HAP-1 (cell line): Measurements from ENCODE around the gene NFIB.

Experiments
- DNase-seq, 2 experiments: peaks; one replicate each; pipeline ENCODE4 v3.0.0-alpha.2; 2016 to 2020; ENCODE audit warnings: low spot score in 2 of 2
- H3K27me3 ChIP-seq: fragments of 250-450 bp; sonication (Bioruptor Pico); 2 replicates; pipeline ENCODE4 v1.5.1; 2020; ENCODE audit warnings: low read depth, mild to moderate bottlenecking, moderate library complexity
- H3K36me3 ChIP-seq: fragments of 250-450 bp; sonication (Bioruptor Pico); replicated peaks from 2 replicates; pipeline ENCODE4 v1.5.1; 2020; ENCODE audit warnings: mild to moderate bottlenecking
- H3K4me1 ChIP-seq: fragments of 250-450 bp; sonication (Bioruptor Pico); 2 replicates; pipeline ENCODE4 v1.5.1; 2020; ENCODE audit warnings: mild to moderate bottlenecking
- H3K4me3 ChIP-seq: fragments of 250-450 bp; sonication (Bioruptor Pico); 2 replicates; pipeline ENCODE4 v1.5.1; 2020; ENCODE audit warnings: mild to moderate bottlenecking, moderate library complexity
- H3K9me3 ChIP-seq: fragments of 250-450 bp; sonication (Bioruptor Pico); 2 replicates; pipeline ENCODE4 v1.5.1; 2020; ENCODE audit warnings: mild to moderate bottlenecking, moderate library complexity
- in situ Hi-C: fragments of 300-500 bp; cut with MboI; formaldehyde crosslinking; loops from 3 replicates; pipeline ENCODE4 v1.14.3; 2020; ENCODE audit warnings: low sequenced_read_pairs, inconsistent platforms, mixed read lengths

The NFIB gene

GRCh38 chr9:14220256-14220655 lies 93.7 kb downstream of the NFIB start:
- H3K4me3 ChIP-seq = no peak overlapping the region
- in situ Hi-C loops = no loop called here
- DNase-seq = no peak
- H3K27me3 ChIP-seq = no peaks in the 10 kb centered on the region
- H3K4me1 ChIP-seq = peaks cover 12% of the 10 kb centered on the region
- no peaks in the 10 kb centered on the region for H3K36me3 ChIP-seq
- no peaks in the 10 kb centered on the region for H3K9me3 ChIP-seq

GRCh38 chr9:14219850-14220249 lies 94.1 kb downstream of the NFIB start:
- no peaks in the 10 kb centered on the region for H3K27me3 ChIP-seq
- H3K4me3 ChIP-seq = no peak overlapping the region
- H3K4me1 ChIP-seq = peaks cover 16% of the 10 kb centered on the region
- DNase-seq = no peak
- H3K9me3 ChIP-seq = no peaks in the 10 kb centered on the region
- in situ Hi-C loops = no loop called here
- H3K36me3 ChIP-seq = no peaks in the 10 kb centered on the region

GRCh38 chr9:14218253-14218652 lies 95.7 kb downstream of the NFIB start:
- Histone ChIP-seq H3K27me3 (no peaks in the 10 kb centered on the region), H3K4me3 (no peak overlapping the region), H3K36me3 (no peaks in the 10 kb centered on the region), H3K9me3 (no peaks in the 10 kb centered on the region), H3K4me1 (peaks cover 17% of the 10 kb centered on the region)
- DNase-seq = no peak
- in situ Hi-C loops = no loop called here

GRCh38 chr9:14216612-14217194 lies 97.2 kb downstream of the NFIB start:
- no peak for DNase-seq
- in situ Hi-C loops = no loop called here
- Histone ChIP-seq H3K36me3 (no peaks in the 10 kb centered on the region), H3K9me3 (no peaks in the 10 kb centered on the region), H3K4me3 (no peak overlapping the region), H3K27me3 (no peaks in the 10 kb centered on the region), H3K4me1 (peaks cover 23% of the 10 kb centered on the region)

GRCh38 chr9:14215614-14216013 lies 98.3 kb downstream of the NFIB start:
- Histone ChIP-seq H3K27me3 (no peaks in the 10 kb centered on the region), H3K4me3 (no peak overlapping the region), H3K36me3 (no peaks in the 10 kb centered on the region), H3K9me3 (no peaks in the 10 kb centered on the region), H3K4me1 (peaks cover 34% of the 10 kb centered on the region)
- no peak for DNase-seq
- in situ Hi-C loops = no loop called here

GRCh38 chr9:14214693-14215092 lies 99.2 kb downstream of the NFIB start:
- DNase-seq = no peak
- in situ Hi-C loops = no loop called here

GRCh38 chr9:14214065-14214684 lies 99.8 kb downstream of the NFIB start:
- Histone ChIP-seq H3K9me3 (no peaks in the 10 kb centered on the region), H3K36me3 (no peaks in the 10 kb centered on the region), H3K4me1 (peaks cover 49% of the 10 kb centered on the region), H3K27me3 (no peaks in the 10 kb centered on the region), H3K4me3 (no peak overlapping the region)
- in situ Hi-C loops = no loop called here
- no peak for DNase-seq

More at GRCh38 chr9:14214693-14215092, 99.2 kb downstream of the NFIB start:
- H3K36me3 ChIP-seq = no peaks in the 10 kb centered on the region
- peaks cover 43% of the 10 kb centered on the region for H3K4me1 ChIP-seq
- H3K9me3 ChIP-seq = no peaks in the 10 kb centered on the region
- no peak overlapping the region for H3K4me3 ChIP-seq
- no peaks in the 10 kb centered on the region for H3K27me3 ChIP-seq

GRCh38 chr9:14213504-14213903 lies 100.4 kb downstream of the NFIB start:
- H3K4me1 ChIP-seq = peaks cover 54% of the 10 kb centered on the region
- in situ Hi-C loops = no loop called here
- DNase-seq = no peak
- no peaks in the 10 kb centered on the region for H3K36me3 ChIP-seq
- H3K27me3 ChIP-seq = no peaks in the 10 kb centered on the region
- no peaks in the 10 kb centered on the region for H3K9me3 ChIP-seq
- H3K4me3 ChIP-seq = no peak overlapping the region

GRCh38 chr9:14212697-14213420 lies 101.1 kb downstream of the NFIB start:
- H3K36me3 ChIP-seq = no peaks in the 10 kb centered on the region
- H3K4me3 ChIP-seq = no peak overlapping the region
- no peaks in the 10 kb centered on the region for H3K9me3 ChIP-seq
- peaks cover 50% of the 10 kb centered on the region for H3K4me1 ChIP-seq
- in situ Hi-C loops = no loop called here
- no peak for DNase-seq
- H3K27me3 ChIP-seq = no peaks in the 10 kb centered on the region

GRCh38 chr9:14212077-14212476 lies 101.9 kb downstream of the NFIB start:
- Histone ChIP-seq H3K27me3 (no peaks in the 10 kb centered on the region), H3K4me1 (peaks cover 50% of the 10 kb centered on the region), H3K9me3 (no peaks in the 10 kb centered on the region), H3K36me3 (no peaks in the 10 kb centered on the region), H3K4me3 (no peak overlapping the region)
- in situ Hi-C loops = no loop called here
- no peak for DNase-seq

- H3K27me3 ChIP-seq = no peaks in the 10 kb centered on the region
- peaks cover 50% of the 10 kb centered on the region for H3K4me1 ChIP-seq
- no peak overlapping the region for H3K4me3 ChIP-seq
- peak; percentile 54 to 63 for DNase-seq
- in situ Hi-C loops = no loop called here
- H3K9me3 ChIP-seq = no peaks in the 10 kb centered on the region
- H3K36me3 ChIP-seq = no peaks in the 10 kb centered on the region
These were observed 102.4 kb downstream of the NFIB start for GRCh38 chr9:14211564-14211963.

- H3K27me3 ChIP-seq = no peaks in the 10 kb centered on the region
- no peaks in the 10 kb centered on the region for H3K36me3 ChIP-seq
- peaks cover 43% of the 10 kb centered on the region for H3K4me1 ChIP-seq
- no peak overlapping the region for H3K4me3 ChIP-seq
- in situ Hi-C loops = no loop called here
- no peak for DNase-seq
- H3K9me3 ChIP-seq = no peaks in the 10 kb centered on the region
These were observed 103.5 kb downstream of the NFIB start for GRCh38 chr9:14210428-14210827.

GRCh38 chr9:14209399-14210345 lies 104.3 kb downstream of the NFIB start:
- H3K36me3 ChIP-seq = no peaks in the 10 kb centered on the region
- in situ Hi-C loops = no loop called here
- H3K4me3 ChIP-seq = no peak overlapping the region
- peak; percentile 43 to 60 for DNase-seq
- no peaks in the 10 kb centered on the region for H3K9me3 ChIP-seq
- H3K27me3 ChIP-seq = no peaks in the 10 kb centered on the region
- H3K4me1 ChIP-seq = peaks cover 37% of the 10 kb centered on the region
